ENCODE measurements around the gene EPHA6.
A peak's percentile ranks its signal among the peaks of the same experiment; 100 is the strongest.

DNA sequence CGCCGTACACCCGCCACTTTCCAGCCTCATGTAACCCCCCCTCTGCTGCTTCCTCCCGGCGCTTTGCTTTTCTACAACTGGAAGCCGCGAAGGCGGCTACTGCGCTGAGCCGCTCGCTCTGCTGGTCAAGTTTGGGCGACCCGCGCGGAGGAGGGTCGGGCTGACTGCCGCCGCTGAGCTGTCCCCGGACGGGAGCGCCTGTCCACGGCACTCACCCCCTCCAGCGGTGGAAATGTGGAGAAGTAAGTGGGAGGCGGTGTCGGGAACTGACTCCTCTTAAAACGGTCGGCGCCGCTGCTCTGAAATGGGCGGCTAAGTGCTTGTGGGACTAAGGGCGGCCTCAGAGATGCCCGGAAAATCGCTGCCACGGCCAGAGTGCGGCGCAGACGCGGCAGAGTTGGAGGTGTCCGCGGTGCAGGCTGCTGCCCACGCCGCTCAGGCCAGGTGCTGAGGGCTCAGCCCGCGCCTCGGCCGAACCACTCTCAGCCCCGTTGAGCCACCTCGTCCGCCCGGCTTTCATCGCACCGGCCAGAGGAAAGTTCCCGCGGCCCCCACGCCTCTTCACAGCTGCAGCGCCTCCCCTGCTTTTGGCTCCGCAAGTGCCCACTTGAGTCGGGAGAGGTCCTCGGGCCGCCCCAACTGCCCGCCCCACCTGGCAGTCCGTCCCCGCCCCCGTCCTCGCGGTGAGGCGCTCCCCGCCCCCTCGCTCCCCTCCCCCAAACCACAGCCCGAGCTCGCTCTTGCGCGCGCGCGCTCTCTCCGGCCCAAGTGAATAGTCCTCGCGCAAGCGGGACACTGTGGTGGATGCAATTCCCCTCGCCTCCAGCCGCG, at the start of gene EPHA6:
- TF ChIP-seq EZH2 (IDR thresholded peaks at IDR 0.05; ENCODE audit: low read length, unreplicated experiment) (no peak), EZH2phosphoT487 (IDR thresholded peaks at IDR 0.05; ENCODE audit: borderline replicate concordance, low read length) (no peak)
- TF ChIP-seq, protein P1, sequence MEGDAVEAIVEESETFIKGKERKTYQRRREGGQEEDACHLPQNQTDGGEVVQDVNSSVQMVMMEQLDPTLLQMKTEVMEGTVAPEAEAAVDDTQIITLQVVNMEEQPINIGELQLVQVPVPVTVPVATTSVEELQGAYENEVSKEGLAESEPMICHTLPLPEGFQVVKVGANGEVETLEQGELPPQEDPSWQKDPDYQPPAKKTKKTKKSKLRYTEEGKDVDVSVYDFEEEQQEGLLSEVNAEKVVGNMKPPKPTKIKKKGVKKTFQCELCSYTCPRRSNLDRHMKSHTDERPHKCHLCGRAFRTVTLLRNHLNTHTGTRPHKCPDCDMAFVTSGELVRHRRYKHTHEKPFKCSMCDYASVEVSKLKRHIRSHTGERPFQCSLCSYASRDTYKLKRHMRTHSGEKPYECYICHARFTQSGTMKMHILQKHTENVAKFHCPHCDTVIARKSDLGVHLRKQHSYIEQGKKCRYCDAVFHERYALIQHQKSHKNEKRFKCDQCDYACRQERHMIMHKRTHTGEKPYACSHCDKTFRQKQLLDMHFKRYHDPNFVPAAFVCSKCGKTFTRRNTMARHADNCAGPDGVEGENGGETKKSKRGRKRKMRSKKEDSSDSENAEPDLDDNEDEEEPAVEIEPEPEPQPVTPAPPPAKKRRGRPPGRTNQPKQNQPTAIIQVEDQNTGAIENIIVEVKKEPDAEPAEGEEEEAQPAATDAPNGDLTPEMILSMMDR (conservative IDR thresholded peaks at IDR 0.05; ENCODE audit: low read depth, low read length) = peak; percentile 39; the same call in 1 of the 2 replicates
